Kidney tubule cell (primary cell): ENCODE results near the gene TRAM2.
A peak's percentile ranks its signal among the peaks of the same experiment; 100 is the strongest.
"Not testable (repeated sequence)": the region's sequence is repeated elsewhere in the genome, so short reads cannot be mapped to it uniquely, and the experiment has no call there.

Source experiments
- DNase-seq: peaks from one replicate; pipeline ENCODE4 v3.0.0-alpha.2; 2018; ENCODE audit warnings: low spot score

TRAM2 gene

DNA sequence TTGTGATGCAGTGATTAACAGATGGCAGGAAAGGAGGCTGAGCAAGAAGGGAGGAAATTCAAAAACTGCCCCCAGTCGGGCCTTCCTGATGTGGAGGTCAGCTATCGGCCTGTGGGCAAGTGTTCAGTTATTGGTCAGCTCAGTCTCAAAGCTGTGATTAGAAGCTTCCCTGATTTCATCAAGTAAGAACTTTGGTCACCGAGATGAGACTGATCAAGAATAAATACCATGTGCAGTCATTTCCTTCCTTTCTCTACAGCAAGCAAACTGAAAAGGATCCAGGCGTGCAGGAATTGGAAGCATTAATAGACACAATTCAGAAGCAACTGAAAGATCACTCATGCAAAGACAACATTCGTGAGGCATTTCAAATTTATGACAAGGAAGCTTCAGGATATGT lies 87.0 kb downstream of the TRAM2 start:
- DNase-seq, result peak; percentile 27

- DNase-seq, result no peak
Measured at GRCh38 chr6:52483671-52484003, 93.2 kb downstream of the TRAM2 start.

DNA sequence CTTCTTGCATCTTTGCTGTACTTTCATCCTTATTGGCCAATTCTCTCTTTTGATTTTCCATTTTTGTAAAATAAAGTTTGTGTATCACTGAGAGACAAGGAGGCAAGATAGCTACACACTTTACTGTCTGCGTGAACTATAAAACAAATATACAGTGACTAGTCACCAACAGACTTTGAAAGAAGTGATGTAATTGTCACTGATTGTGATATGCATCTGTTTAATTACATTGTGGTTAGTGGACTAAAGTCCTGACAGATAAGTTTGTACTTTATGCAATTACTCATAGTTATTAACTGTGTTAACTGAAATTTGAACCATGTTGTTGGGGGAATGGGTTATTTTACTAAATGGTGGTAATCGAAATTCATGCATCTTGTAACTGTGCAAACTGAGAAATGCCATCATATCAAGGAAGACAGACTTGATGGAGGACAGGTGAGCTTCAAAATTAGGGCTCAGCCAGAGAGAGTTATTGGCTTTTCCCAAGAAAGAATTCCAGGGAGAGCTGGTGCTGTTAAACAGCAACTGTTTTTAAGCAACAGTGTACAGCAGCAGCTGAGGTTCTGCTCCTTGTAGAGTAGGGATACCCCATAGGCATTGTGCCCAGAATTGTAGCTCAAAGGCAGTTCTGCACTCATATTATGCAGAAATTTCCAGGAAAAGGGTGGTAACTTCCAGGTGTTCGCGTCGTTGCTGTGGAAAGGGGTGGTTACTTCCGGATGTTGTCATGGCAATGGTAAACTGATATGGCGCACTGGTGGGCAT lies 93.8 kb downstream of the TRAM2 start:
- DNase-seq, result no peak

DNA sequence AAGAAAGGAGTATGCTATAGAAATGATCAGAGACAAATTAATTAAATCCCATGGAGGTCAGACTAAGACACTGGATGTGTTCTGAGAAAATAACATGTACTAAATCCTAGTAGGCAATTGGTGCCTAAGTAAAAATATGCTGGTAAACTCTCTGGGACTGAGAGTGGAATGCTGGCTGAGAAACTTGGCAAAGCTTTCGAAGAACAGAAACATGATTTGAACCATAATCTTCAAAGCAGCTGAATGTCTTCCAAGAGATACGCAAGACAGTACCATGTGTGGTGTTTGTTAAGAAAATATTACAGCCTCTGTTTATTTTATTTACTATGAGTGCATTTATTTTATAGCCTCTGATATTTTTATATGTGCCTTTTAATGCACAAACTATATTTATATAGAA lies 101.6 kb downstream of the TRAM2 start:
- no peak for DNase-seq

DNA sequence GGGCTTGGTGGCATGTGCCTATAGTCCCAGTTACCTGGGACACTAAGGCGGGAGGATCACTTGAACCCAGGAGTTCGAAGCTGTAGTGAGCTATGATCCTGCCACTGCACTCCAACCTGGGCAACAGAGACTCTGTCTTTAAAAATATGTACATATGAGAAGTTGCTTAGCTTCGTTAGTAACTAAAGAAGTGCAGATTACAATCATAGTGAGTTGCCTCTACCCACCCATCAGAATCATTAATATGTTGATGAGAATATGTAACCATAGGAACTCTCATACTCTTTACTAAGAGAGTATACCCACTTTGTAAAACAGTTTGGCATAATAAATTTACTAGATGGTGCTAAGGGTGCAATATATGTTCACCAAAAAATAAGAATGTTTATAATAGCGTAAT lies 102.7 kb downstream of the TRAM2 start:
- no peak for DNase-seq

GRCh38 chr6:52461194-52461593 lies 115.7 kb downstream of the TRAM2 start:
- DNase-seq, result not testable (repeated sequence)

DNA sequence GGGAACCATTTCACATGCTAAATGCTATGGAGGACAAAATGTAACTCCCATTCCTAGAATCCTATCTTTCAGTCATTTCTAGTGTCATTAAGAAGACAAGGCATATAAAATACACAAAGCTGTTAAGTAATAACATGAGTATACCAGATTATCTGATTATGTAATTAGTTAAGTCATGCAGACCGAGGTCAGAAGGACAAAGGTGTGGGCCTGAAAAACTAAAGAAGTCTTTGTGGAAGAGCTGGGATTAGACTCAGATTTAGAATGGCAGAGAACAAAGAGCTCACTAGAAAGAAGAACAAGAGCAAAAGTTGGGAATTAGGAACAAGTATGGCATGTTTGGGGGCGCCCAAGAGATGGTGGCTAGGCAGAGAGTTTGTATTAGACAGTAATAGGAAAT lies 119.8 kb downstream of the TRAM2 start:
- no peak for DNase-seq

DNA sequence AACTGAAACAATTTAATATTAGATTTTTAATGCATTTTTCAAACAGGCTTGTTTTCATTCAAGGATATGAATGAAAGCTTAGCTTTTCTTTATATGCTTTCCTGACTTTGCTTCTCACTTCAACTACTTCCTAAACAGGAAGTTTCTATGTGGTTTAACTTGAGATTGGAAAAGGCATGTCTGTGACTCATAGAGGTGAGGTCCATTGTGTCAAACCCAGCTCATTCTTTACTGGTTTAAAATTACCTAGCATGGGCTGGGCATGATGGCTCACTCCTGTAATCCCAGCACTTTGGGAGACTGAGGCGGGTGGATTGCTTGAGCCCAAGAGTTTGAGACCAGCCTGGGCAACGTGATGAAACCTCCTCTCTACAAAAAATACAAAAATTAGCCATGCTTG lies 122.3 kb downstream of the TRAM2 start:
- peak; percentile 91 for DNase-seq
